ENCODE results near the gene KDSR. TPM values are rescaled to one million over a fixed set of nuclear protein-coding genes. Genes with fewer than 3 reads are reported as not detected.

KDSR gene
- total and polyA plus RNA-seq, 12 donors = 9.4 to 41.6 (median 32.8) TPM

GRCh38 chr18:63346031-63346430 is 21.0 kb downstream of the KDSR start:
- H3K4me3 ChIP-seq = no peak overlapping the region
- peak; percentile 38 to 70 for DNase-seq

DNA sequence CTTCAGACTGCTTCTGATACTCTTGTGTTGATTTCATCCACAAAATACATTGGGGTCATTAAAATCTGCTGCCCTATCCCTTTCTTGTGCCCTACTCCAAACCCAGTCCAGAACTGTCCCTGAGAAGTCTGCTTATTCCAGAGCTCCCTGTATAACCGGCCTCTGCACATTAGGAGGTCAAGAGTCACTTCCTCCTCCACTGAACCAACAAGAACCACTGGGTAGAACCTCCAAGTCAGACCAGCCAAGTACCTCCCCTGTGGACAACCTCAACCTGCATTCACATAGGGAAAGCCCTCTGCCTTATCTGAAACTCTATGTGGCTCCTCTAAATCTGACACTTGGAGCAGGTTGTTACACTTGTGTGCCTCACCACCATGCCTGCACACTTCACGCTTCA is 22.1 kb downstream of the KDSR start:
- ATAC-seq (peak in 3 of 8 donors; percentile 1 to 21 (median 20)), DNase-seq (no peak)
- H3K27ac ChIP-seq = peak overlapping the region in 6 of 10 donors; percentile 27 to 76 (median 60)
- intact Hi-C loops (cut with DNase I) = loop anchor here in 7 of 10 donors (5.0 kb wide), 2 partner anchors 92 to 97 kb away; no protein-coding TSS in a partner anchor
- WGBS, 2 donors = 68 to 81% methylated on average over 2 of the region's 2 CpGs
- no peak overlapping the region for H3K4me3 ChIP-seq
- no peaks in the 10 kb centered on the region for H3K27me3 ChIP-seq
- H3K4me1 ChIP-seq = peaks cover 0 to 32% (median 13%) of the 10 kb centered on the region in 9 donors
- no peaks in the 10 kb centered on the region for H3K9me3 ChIP-seq
- H3K36me3 ChIP-seq = peaks cover 0 to 100% (median 45%) of the 10 kb centered on the region in 9 donors
- TF ChIP-seq, protein P1, sequence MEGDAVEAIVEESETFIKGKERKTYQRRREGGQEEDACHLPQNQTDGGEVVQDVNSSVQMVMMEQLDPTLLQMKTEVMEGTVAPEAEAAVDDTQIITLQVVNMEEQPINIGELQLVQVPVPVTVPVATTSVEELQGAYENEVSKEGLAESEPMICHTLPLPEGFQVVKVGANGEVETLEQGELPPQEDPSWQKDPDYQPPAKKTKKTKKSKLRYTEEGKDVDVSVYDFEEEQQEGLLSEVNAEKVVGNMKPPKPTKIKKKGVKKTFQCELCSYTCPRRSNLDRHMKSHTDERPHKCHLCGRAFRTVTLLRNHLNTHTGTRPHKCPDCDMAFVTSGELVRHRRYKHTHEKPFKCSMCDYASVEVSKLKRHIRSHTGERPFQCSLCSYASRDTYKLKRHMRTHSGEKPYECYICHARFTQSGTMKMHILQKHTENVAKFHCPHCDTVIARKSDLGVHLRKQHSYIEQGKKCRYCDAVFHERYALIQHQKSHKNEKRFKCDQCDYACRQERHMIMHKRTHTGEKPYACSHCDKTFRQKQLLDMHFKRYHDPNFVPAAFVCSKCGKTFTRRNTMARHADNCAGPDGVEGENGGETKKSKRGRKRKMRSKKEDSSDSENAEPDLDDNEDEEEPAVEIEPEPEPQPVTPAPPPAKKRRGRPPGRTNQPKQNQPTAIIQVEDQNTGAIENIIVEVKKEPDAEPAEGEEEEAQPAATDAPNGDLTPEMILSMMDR (IDR thresholded peaks at IDR 0.05) = no peak

More at GRCh38 chr18:63346031-63346430, 21.0 kb downstream of the KDSR start:
- TF ChIP-seq, protein P1 (IDR thresholded peaks at IDR 0.05) = no peak
- ATAC-seq = peak in 7 of 8 donors; percentile 47 to 92 (median 85)
- Histone ChIP-seq H3K4me1 (peaks cover 0 to 32% (median 13%) of the 10 kb centered on the region in 9 donors), H3K27me3 (no peaks in the 10 kb centered on the region), H3K36me3 (peaks cover 0 to 100% (median 53%) of the 10 kb centered on the region in 9 donors), H3K27ac (peak overlapping the region; percentile 28 to 82 (median 58)), H3K9me3 (no peaks in the 10 kb centered on the region)
- intact Hi-C loops (cut with DNase I) = loop anchor here in 1 of 10 donors (5.0 kb wide), 1 partner anchor 91 kb away; no protein-coding TSS in a partner anchor
- WGBS, 2 donors = 34 to 58% methylated on average over 7 of the region's 7 CpGs

- Histone ChIP-seq H3K9me3 (no peaks in the 10 kb centered on the region), H3K4me1 (peaks cover 0 to 32% (median 13%) of the 10 kb centered on the region in 9 donors), H3K4me3 (no peak overlapping the region), H3K27me3 (no peaks in the 10 kb centered on the region), H3K36me3 (peaks cover 0 to 99% (median 38%) of the 10 kb centered on the region in 9 donors), H3K27ac (peak overlapping the region in 2 of 10 donors; percentile 27 to 52)
- intact Hi-C loops (cut with DNase I) = loop anchor here in 6 of 10 donors (5.0 kb wide), 2 partner anchors 93 to 98 kb away; no protein-coding TSS in a partner anchor
- DNase-seq (no peak), ATAC-seq (no peak)
- 91% methylated on average over 5 of the region's 5 CpGs for WGBS, 2 donors
- TF ChIP-seq, protein P1 (IDR thresholded peaks at IDR 0.05) = no peak
These were observed 22.7 kb downstream of the KDSR start for GRCh38 chr18:63344263-63344662.

GRCh38 chr18:63342206-63342605 is 24.8 kb downstream of the KDSR start:
- intact Hi-C loops (cut with DNase I) = loop anchor here in 7 of 10 donors (1.0 to 5.0 kb wide), 3 partner anchors 95 to 100 kb away; no protein-coding TSS in a partner anchor
- peaks cover 0 to 99% (median 36%) of the 10 kb centered on the region in 9 donors for H3K36me3 ChIP-seq
- H3K27ac ChIP-seq = no peak overlapping the region
- no peaks in the 10 kb centered on the region for H3K27me3 ChIP-seq
- ATAC-seq = peak in 6 of 8 donors; percentile 32 to 58 (median 42)
- H3K9me3 ChIP-seq = no peaks in the 10 kb centered on the region
- peaks cover 0 to 30% (median 13%) of the 10 kb centered on the region in 9 donors for H3K4me1 ChIP-seq
- no peak overlapping the region for H3K4me3 ChIP-seq
- 33 to 36% methylated on average over 5 of the region's 5 CpGs for WGBS, 2 donors
- TF ChIP-seq, protein P1 (IDR thresholded peaks at IDR 0.05) = peak; percentile 18 to 63 (median 49)
- DNase-seq = no peak
